HEK293 (cell line): ENCODE data around the gene SIK3.

Experiments used
- CTCF ChIA-PET: fragments of 350-600 bp; formaldehyde crosslinking; extraction: SDS; loops from one replicate; lab custom pipeline; 2021; ENCODE audit warnings: antibody characterized with exemption; lab: Yijun Ruan, JAX
- POLR2A ChIA-PET: fragments of 300-600 bp; formaldehyde crosslinking; extraction: SDS; loops from one replicate; lab custom pipeline; 2020; ENCODE audit warnings: antibody characterized with exemption, inconsistent platforms; lab: Yijun Ruan, JAX
- H3K27ac ChIP-seq: fragments of 200-500 bp; sonication (Bioruptor generic); 2 replicates; pipeline ENCODE4 v1.5.1; 2014; ENCODE audit warnings: low read depth, low read length, control low read depth, inconsistent platforms; ENCODE audit errors: extremely low read depth
- H3K36me3 ChIP-seq, 2 experiments: fragments of 200-500 bp in 1 of 2; sonication (Bioruptor generic) in 1 of 2; 1 replicate in 1 of 2; 2 replicates in 1 of 2; pipeline ENCODE4 v1.5.1; 2014 to 2017; ENCODE audit warnings: inconsistent platforms in 2 of 2, low read length in 2 of 2; ENCODE audit not compliant: control insufficient read depth in 2 of 2, insufficient read depth in 1 of 2
- H3K4me1 ChIP-seq: fragments of 200-500 bp; sonication (Bioruptor generic); 2 replicates; pipeline ENCODE4 v1.5.1; 2014; ENCODE audit warnings: mild to moderate bottlenecking, low read length, inconsistent platforms; ENCODE audit not compliant: control insufficient read depth, insufficient read depth
- H3K4me3 ChIP-seq: 2 replicates; pipeline ENCODE4 v1.5.1; 2011; ENCODE audit warnings: low read depth, mild to moderate bottlenecking, control low read depth, low read length, moderate library complexity
- H3K9me3 ChIP-seq: fragments of 200-500 bp; sonication (Bioruptor generic); 2 replicates; pipeline ENCODE4 v1.5.1; 2014; ENCODE audit warnings: low read depth, low read length, inconsistent platforms; ENCODE audit not compliant: control insufficient read depth, insufficient read depth
- BCL11A ChIP-seq: fragments of 450-650 bp; formaldehyde crosslinking; IDR thresholded peaks from 2 replicates; pipeline ENCODE4 v1.5.1; 2016; ENCODE audit warnings: low read depth, missing biosample characterization, missing genetic modification characterization
- BCL11B ChIP-seq: fragments of 450-650 bp; formaldehyde crosslinking; IDR thresholded peaks from 2 replicates; pipeline ENCODE4 v1.5.1; 2016; ENCODE audit warnings: low read depth, missing biosample characterization, missing genetic modification characterization
- KLF1 ChIP-seq: fragments of 450-650 bp; formaldehyde crosslinking; IDR thresholded peaks from 2 replicates; pipeline ENCODE4 v1.5.1; 2016; ENCODE audit warnings: missing biosample characterization, missing genetic modification characterization
- MEIS1 ChIP-seq: sonication (generic); formaldehyde crosslinking; IDR thresholded peaks from 2 replicates; pipeline ENCODE4 v1.8.1; 2022; ENCODE audit warnings: missing genetic modification reagents, mild to moderate bottlenecking, borderline replicate concordance
- PATZ1 ChIP-seq: fragments of 450-650 bp; formaldehyde crosslinking; IDR thresholded peaks from 2 replicates; pipeline ENCODE4 v1.5.1; 2016; ENCODE audit warnings: missing biosample characterization, missing genetic modification characterization
- PRDM1 ChIP-seq: fragments of 450-650 bp; formaldehyde crosslinking; IDR thresholded peaks from 2 replicates; pipeline ENCODE4; 2016; ENCODE audit warnings: missing biosample characterization, missing genetic modification characterization
- SCRT2 ChIP-seq: fragments of 450-650 bp; formaldehyde crosslinking; IDR thresholded peaks from 2 replicates; pipeline ENCODE4 v1.5.1; 2016; ENCODE audit warnings: missing biosample characterization, missing genetic modification characterization
- SP2 ChIP-seq: fragments of 450-650 bp; formaldehyde crosslinking; IDR thresholded peaks from 2 replicates; pipeline ENCODE4 v1.5.1; 2016; ENCODE audit warnings: missing biosample characterization, missing genetic modification characterization
- ZBTB21 ChIP-seq: fragments of 450-650 bp; formaldehyde crosslinking; IDR thresholded peaks from 2 replicates; pipeline ENCODE4 v1.5.1; 2017; ENCODE audit warnings: missing biosample characterization, missing genetic modification characterization
- ZBTB44 ChIP-seq: fragments of 450-650 bp; IDR thresholded peaks from 2 replicates; pipeline ENCODE4 v1.5.1; 2018; ENCODE audit warnings: missing biosample characterization, mild to moderate bottlenecking, missing genetic modification characterization
- ZBTB7A ChIP-seq: fragments of 450-650 bp; formaldehyde crosslinking; IDR thresholded peaks from 2 replicates; pipeline ENCODE4 v1.5.1; 2016; ENCODE audit warnings: low read depth, missing biosample characterization, missing genetic modification characterization
- ZNF433 ChIP-seq: fragments of 450-650 bp; formaldehyde crosslinking; IDR thresholded peaks from 2 replicates; pipeline ENCODE4 v1.5.1; 2016; ENCODE audit warnings: missing biosample characterization, missing genetic modification characterization, low read depth
- ZNF473 ChIP-seq: fragments of 450-650 bp; formaldehyde crosslinking; IDR thresholded peaks from 2 replicates; pipeline ENCODE4 v1.5.1; 2017; ENCODE audit warnings: missing biosample characterization, missing genetic modification characterization
- ZNF645 ChIP-seq: fragments of 450-650 bp; formaldehyde crosslinking; IDR thresholded peaks from 2 replicates; pipeline ENCODE4; 2016; ENCODE audit warnings: missing biosample characterization, missing genetic modification characterization
- ZNF664 ChIP-seq: fragments of 450-650 bp; formaldehyde crosslinking; IDR thresholded peaks from 2 replicates; pipeline ENCODE4 v1.5.1; 2016; ENCODE audit warnings: missing biosample characterization, missing genetic modification characterization
- ZNF707 ChIP-seq: fragments of 450-650 bp; formaldehyde crosslinking; IDR thresholded peaks from 2 replicates; pipeline ENCODE4 v1.5.1; 2016; ENCODE audit warnings: missing biosample characterization, missing genetic modification characterization
- ZNF791 ChIP-seq: fragments of 450-650 bp; formaldehyde crosslinking; IDR thresholded peaks from 2 replicates; pipeline ENCODE4 v1.5.1; 2016; ENCODE audit warnings: missing biosample characterization, missing genetic modification characterization
- TF ChIP-seq, protein P1 (sequence below): fragments of 450-650 bp; formaldehyde crosslinking; IDR thresholded peaks from 2 replicates; pipeline ENCODE4 v1.5.1; 2016; ENCODE audit warnings: missing biosample characterization, missing genetic modification characterization
- TF ChIP-seq, protein P2 (sequence below): fragments of 450-650 bp; formaldehyde crosslinking; IDR thresholded peaks from 2 replicates; pipeline ENCODE4 v1.5.1; 2016; ENCODE audit warnings: missing biosample characterization, missing genetic modification characterization

The SIK3 gene

GRCh38 chr11:116938471-116939070, 159.7 kb downstream of the SIK3 start:
- H3K4me1 ChIP-seq: no peaks in the 10 kb centered on the region
- H3K9me3 ChIP-seq: no peaks in the 10 kb centered on the region
- ChIA-PET CTCF (interaction anchor here (0.7 kb wide), 1 partner anchor 567 kb away, joined by 4 read pairs; no protein-coding TSS in a partner anchor), POLR2A (interaction anchor here (0.8 kb wide), 1 partner anchor 20 kb away, joined by 4 read pairs; no protein-coding TSS in a partner anchor)
- no peaks in the 10 kb centered on the region; a peak in 1 of 3 replicates for H3K36me3 ChIP-seq
- H3K27ac ChIP-seq: no peak overlapping the region
- no peak overlapping the region for H3K4me3 ChIP-seq
- no peak for TF ChIP-seq ZBTB44 (tag by site-specific recombination)
- no peak for TF ChIP-seq ZBTB21 (tag by site-specific recombination)
- TF ChIP-seq ZNF433 (tag by site-specific recombination): no peak
- no peak for TF ChIP-seq BCL11B
- TF ChIP-seq, protein P1, sequence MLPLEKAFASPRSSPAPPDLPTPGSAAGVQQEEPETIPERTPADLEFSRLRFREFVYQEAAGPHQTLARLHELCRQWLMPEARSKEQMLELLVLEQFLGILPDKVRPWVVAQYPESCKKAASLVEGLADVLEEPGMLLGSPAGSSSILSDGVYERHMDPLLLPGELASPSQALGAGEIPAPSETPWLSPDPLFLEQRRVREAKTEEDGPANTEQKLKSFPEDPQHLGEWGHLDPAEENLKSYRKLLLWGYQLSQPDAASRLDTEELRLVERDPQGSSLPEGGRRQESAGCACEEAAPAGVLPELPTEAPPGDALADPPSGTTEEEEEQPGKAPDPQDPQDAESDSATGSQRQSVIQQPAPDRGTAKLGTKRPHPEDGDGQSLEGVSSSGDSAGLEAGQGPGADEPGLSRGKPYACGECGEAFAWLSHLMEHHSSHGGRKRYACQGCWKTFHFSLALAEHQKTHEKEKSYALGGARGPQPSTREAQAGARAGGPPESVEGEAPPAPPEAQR (tag by site-specific recombination): no peak

- H3K36me3 ChIP-seq: no peaks in the 10 kb centered on the region; a peak in 1 of 3 replicates
- no peaks in the 10 kb centered on the region for H3K9me3 ChIP-seq
- TF ChIP-seq KLF1: no peak
- TF ChIP-seq ZNF707 (tag by site-specific recombination): no peak
- TF ChIP-seq ZBTB7A (tag by site-specific recombination): no peak
- TF ChIP-seq SP2: no peak
- TF ChIP-seq, protein P2, sequence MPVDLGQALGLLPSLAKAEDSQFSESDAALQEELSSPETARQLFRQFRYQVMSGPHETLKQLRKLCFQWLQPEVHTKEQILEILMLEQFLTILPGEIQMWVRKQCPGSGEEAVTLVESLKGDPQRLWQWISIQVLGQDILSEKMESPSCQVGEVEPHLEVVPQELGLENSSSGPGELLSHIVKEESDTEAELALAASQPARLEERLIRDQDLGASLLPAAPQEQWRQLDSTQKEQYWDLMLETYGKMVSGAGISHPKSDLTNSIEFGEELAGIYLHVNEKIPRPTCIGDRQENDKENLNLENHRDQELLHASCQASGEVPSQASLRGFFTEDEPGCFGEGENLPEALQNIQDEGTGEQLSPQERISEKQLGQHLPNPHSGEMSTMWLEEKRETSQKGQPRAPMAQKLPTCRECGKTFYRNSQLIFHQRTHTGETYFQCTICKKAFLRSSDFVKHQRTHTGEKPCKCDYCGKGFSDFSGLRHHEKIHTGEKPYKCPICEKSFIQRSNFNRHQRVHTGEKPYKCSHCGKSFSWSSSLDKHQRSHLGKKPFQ (tag by site-specific recombination): no peak
- no peak for TF ChIP-seq MEIS1 (CRISPR knock-in tag)
- no peak for TF ChIP-seq ZNF645 (tag by site-specific recombination)
- no peak for TF ChIP-seq BCL11A (tag by site-specific recombination)
- TF ChIP-seq ZBTB21 (tag by site-specific recombination): no peak
- no peak for TF ChIP-seq ZNF791 (tag by site-specific recombination)
- TF ChIP-seq ZNF664: no peak
- no peak for TF ChIP-seq PATZ1 (tag by site-specific recombination)
- TF ChIP-seq ZNF473 (tag by site-specific recombination): no peak
- TF ChIP-seq PRDM1 (tag by site-specific recombination): no peak
- TF ChIP-seq SCRT2 (tag by site-specific recombination): no peak
- ChIA-PET POLR2A (no interaction called here), CTCF (no interaction called here)
- no peak overlapping the region for H3K27ac ChIP-seq
- H3K4me1 ChIP-seq: no peaks in the 10 kb centered on the region
- H3K4me3 ChIP-seq: no peak overlapping the region
Measured at GRCh38 chr11:116936754-116937446, 161.3 kb downstream of the SIK3 start.
